GM18951 (cell line): ENCODE data around the gene SLIT3.

ENCODE experiments used
- POLR2A ChIP-seq: IDR thresholded peaks from 4 replicates; pipeline ENCODE4 v1.6.1; 2011; ENCODE audit warnings: mild to moderate bottlenecking; ENCODE audit not compliant: insufficient read length, insufficient read depth; ENCODE audit errors: extremely low read depth
- in situ Hi-C: fragments of 300-500 bp; cut with MboI; formaldehyde crosslinking; loops from one replicate; pipeline ENCODE4 v1.12.0; 2022; ENCODE audit warnings: low sequenced_read_pairs, mixed read lengths, inconsistent platforms; ENCODE audit not compliant: unreplicated experiment

SLIT3 gene

GRCh38 chr5:168935183-168935582, 365.8 kb downstream of the SLIT3 start:
- TF ChIP-seq POLR2A: no peak
- in situ Hi-C loops: no loop called here

GRCh38 chr5:168934169-168934568, 366.8 kb downstream of the SLIT3 start:
- TF ChIP-seq POLR2A: no peak
- in situ Hi-C loops: no loop called here

GRCh38 chr5:168932400-168933189, 368.3 kb downstream of the SLIT3 start:
- in situ Hi-C loops: no loop called here
- TF ChIP-seq POLR2A: no peak

DNA sequence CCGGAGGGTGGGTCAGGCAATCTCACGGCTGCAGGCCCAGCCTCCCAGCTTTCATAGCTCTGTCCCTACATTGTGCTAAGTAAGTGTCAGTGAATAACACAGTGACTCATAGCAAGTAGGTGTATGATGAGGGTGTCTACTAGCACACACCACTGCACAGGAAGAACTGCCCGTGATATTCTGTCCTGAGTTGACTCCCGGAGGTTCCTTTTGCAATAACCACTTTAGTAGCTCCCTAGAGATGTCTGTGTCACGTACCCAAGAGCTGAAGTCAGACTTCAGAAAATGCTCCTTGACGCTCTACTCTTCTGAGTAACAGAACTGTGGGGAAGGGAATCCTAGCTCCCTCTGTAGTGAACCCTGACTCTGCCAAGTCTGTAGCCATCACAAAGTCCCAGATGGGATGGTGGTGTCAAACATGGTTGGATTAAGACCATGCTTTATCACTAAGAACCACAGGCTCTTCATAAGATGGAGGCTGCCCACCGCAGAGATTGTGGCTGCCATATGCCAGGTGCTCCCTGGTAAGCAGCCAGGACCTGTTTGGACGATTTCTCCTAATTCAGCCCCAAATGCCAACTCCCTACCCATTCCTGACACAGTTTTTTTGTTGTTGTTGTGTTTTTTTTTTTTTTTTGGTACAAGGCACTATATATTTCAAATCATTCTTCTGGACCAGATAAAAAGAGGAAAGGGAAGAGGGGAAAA, 369.1 kb downstream of the SLIT3 start:
- TF ChIP-seq POLR2A: no peak
- in situ Hi-C loops: no loop called here

DNA sequence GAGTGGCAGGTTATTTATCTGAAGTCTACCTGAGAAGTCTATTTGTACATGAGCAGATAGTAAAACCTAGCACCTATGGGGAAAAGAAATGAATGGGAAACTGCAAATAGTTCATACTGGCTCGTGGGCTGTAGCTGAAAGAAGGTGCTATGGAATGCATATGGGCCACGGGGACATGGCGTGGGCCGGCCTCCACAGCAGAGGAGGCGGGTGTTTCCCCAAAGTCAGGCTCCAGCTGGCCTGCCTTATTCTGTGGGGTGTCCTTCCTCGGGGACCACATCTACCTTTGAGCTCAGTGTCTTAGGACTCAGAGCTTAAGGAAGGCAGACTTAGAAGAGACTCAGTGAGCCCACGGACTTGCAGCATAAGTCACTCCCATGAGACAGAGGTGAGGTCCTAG, 371.3 kb downstream of the SLIT3 start:
- in situ Hi-C loops: no loop called here
- TF ChIP-seq POLR2A: no peak

- TF ChIP-seq POLR2A: no peak
- in situ Hi-C loops: no loop called here
These were observed 375.8 kb downstream of the SLIT3 start for GRCh38 chr5:168925160-168925559.

DNA sequence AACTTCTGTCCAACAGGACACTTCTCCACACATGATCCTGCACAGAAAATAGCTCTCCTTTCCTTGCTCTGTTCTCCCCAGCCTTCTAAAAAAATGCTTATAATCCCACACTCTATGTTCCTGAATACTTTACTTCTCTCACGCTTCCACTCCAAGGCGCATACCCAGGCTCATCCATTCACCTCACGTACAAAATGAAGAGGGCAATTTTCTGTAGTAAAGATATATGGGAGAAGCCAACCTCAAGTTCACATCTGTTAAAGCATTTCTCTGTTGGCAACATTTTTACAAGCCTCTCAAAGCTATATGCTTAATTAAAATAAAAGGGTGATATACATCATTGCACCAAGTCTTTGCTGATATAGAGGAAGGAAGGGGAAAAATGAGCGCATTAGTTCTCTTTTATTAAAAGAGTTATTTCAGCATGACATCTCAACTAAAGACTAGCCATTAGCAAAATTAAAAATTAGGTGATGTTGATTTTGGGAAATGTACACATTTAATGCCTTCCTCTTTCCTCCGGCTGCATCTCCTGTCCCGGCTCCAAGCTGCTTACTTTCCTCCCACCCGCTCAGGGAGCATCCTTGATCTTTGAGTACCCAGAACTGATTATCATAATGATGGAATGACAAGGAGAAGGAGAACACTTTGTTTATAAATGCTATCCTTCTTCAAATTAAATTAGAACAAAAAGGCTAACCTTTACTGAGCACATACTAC, 379.6 kb downstream of the SLIT3 start:
- in situ Hi-C loops: no loop called here
- TF ChIP-seq POLR2A: no peak

- in situ Hi-C loops: no loop called here
- no peak for TF ChIP-seq POLR2A
These were observed 380.7 kb downstream of the SLIT3 start for GRCh38 chr5:168920019-168920810.

GRCh38 chr5:168917947-168918600, 382.9 kb downstream of the SLIT3 start:
- no peak for TF ChIP-seq POLR2A
- in situ Hi-C loops: no loop called here

DNA sequence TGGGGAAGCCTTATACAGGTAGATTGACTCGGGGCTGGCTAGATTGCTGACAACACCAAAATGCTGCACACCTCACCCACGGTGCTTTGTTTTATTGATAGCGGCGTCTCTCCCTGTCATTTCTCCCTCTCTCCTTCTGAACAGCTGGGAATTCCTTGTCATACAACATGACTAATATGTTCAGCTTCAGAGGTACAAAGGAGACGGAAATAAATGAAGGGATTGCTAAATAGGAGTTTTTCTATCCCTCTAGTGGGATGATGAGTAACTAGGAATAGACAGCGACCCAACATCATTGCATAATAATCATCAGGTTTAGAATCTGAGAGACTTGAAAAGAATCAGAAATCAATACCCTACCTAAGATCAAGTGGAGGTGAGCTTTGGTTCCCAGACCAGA, 384.1 kb downstream of the SLIT3 start:
- in situ Hi-C loops: no loop called here
- no peak for TF ChIP-seq POLR2A

- in situ Hi-C loops: no loop called here
These were observed 384.7 kb downstream of the SLIT3 start for GRCh38 chr5:168916266-168916665.

GRCh38 chr5:168914491-168914890, 386.4 kb downstream of the SLIT3 start:
- TF ChIP-seq POLR2A: no peak
- in situ Hi-C loops: no loop called here

More at GRCh38 chr5:168916266-168916665, 384.7 kb downstream of the SLIT3 start:
- TF ChIP-seq POLR2A: no peak

DNA sequence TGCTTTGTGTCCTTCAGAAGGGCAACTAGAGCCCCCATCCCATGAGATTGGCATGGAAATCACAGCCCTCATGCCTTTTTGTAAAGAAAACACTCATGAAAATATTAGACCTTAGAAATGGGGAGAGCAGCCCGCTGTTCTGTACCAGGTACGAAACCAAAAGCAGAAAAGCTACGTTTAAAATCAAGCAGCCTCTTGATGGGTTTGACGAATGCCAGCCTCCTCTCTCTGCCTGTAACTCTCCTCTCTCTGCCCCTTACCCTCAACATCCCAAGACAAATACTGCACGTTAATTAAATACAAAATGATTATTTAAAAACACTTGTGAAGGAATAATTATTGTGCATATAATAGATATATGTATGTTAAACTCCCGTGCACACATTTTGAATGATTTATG, 390.1 kb downstream of the SLIT3 start:
- in situ Hi-C loops: no loop called here
- TF ChIP-seq POLR2A: no peak

DNA sequence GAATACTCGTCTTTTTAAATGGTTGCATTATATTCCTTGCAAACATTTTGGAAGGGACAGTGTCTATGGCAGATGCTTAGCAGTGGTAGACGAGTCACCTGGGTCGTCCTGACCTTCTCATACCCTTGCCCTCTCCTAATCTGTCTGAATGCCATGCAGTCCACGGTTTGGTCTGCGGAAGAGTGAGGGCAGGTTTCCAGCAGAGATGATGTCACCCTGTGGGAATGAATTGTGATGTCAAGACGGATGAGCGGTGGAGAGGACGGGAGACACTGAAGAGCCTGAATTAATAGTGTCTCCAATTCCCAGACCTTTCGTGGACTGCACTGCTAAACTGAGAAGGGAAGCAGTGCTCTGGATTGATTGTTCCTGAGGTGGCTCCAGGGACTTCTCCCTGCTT, 392.7 kb downstream of the SLIT3 start:
- in situ Hi-C loops: no loop called here
- no peak for TF ChIP-seq POLR2A
